Stimulated activated CD4-positive, alpha-beta T cell treated with anti-CD3 and anti-CD28 coated beads, Interleukin-2, amount 100 ng/mL, for 24 hours (primary cell): ENCODE data around the gene B3GNT8.
"Not testable (repeated sequence)": the region's sequence is repeated elsewhere in the genome, so short reads cannot be mapped to it uniquely, and the experiment has no call there.

Experiments used
- DNase-seq, 2 donors: peaks; one replicate each; pipeline ENCODE4 v3.0.0-alpha.2; 2020

Gene B3GNT8

GRCh38 chr19:41426952-41427646 lies at the start of gene B3GNT8:
B3GNT8 (minus strand) TSS chr19:41427374; CDS start chr19:41426778, 596 bp downstream.
- DNase-seq = peak; percentile 50 to 51

GRCh38 chr19:41476583-41476982 lies 49.4 kb upstream of the B3GNT8 start:
- DNase-seq = no peak

GRCh38 chr19:41463257-41464256 lies 36.4 kb upstream of the B3GNT8 start:
- not testable (repeated sequence) for DNase-seq

GRCh38 chr19:41462497-41462896 lies 35.3 kb upstream of the B3GNT8 start:
- DNase-seq = no peak

- no peak for DNase-seq
These were observed 30.1 kb upstream of the B3GNT8 start for GRCh38 chr19:41457241-41457640.

GRCh38 chr19:41456342-41456918 lies 29.3 kb upstream of the B3GNT8 start:
- no peak for DNase-seq

GRCh38 chr19:41455936-41456335 lies 28.8 kb upstream of the B3GNT8 start:
- DNase-seq = no peak

GRCh38 chr19:41452584-41453275 lies 25.6 kb upstream of the B3GNT8 start:
- DNase-seq = no peak

GRCh38 chr19:41449865-41450178 lies 22.6 kb upstream of the B3GNT8 start:
- DNase-seq = no peak

- peak; percentile 78 to 82 for DNase-seq
These were observed 22.1 kb upstream of the B3GNT8 start for GRCh38 chr19:41449079-41449864.

GRCh38 chr19:41447732-41448332 lies 20.7 kb upstream of the B3GNT8 start:
- DNase-seq = no peak

- no peak for DNase-seq
These were observed 18.4 kb upstream of the B3GNT8 start for GRCh38 chr19:41445575-41445974.

- no peak for DNase-seq
These were observed 16.8 kb upstream of the B3GNT8 start for GRCh38 chr19:41443813-41444455.

GRCh38 chr19:41442473-41443355 lies 15.5 kb upstream of the B3GNT8 start, which contains the start of gene ERICH4:
ERICH4 (plus strand) TSS chr19:41443156; CDS start chr19:41443170, 14 bp downstream.
- DNase-seq = no peak

GRCh38 chr19:41441321-41441945 lies 14.3 kb upstream of the B3GNT8 start:
- no peak for DNase-seq

GRCh38 chr19:41439441-41440222 lies 12.5 kb upstream of the B3GNT8 start, which contains the start of gene DMAC2:
DMAC2 (minus strand) TSS chr19:41439912; CDS start chr19:41439899, 13 bp downstream.
- DNase-seq = peak; percentile 96 to 97

GRCh38 chr19:41437944-41438574 lies 10.9 kb upstream of the B3GNT8 start:
- DNase-seq = no peak

- no peak for DNase-seq
These were observed 9.4 kb upstream of the B3GNT8 start for GRCh38 chr19:41436674-41436951.
